ENCODE results near the gene RNF20. TPM values are rescaled to one million over a fixed set of nuclear protein-coding genes. Genes with fewer than 3 reads are reported as not detected.

RNF20 gene
- total and polyA plus RNA-seq, 2 donors (not counting 3 experiments of a cell fraction or from before 2014, with no cell fraction given) = 6.1 to 33.7 TPM

DNA sequence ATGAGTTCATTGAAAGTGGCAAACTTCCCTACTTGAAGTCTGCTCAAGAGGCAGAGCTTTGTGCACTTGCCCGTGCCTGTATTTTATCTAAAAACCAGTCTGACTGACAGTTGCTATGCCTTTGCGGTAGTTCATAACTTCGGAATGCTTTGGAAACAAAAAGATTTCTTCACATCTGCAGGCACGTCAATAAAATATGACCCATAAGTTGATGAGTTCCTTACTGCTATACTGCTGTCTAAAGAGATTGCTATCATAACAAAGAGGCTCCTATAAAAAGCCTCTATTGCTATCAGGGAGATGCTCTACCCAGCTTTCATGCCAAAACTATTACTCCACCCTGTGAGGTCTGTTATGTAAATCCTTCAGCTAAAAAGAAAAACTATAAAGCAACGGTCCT lies 25.4 kb upstream of the RNF20 start:
- CTCF ChIA-PET = interaction anchor here (1.2 to 1.9 kb wide), 2 partner anchors 21 to 59 kb away, joined by 3 to 4 read pairs; no protein-coding TSS in a partner anchor
- Histone ChIP-seq H3K27ac (ENCODE audit: insufficient read depth, low read depth, low read length) (no peak overlapping the region), H3K36me3 (ENCODE audit: control insufficient read depth in 2 of 2, extremely low read depth in 1 of 2, insufficient read depth in 2 of 2, low read length in 2 of 2) (no peaks in the 10 kb centered on the region), H2AFZ (ENCODE audit: low read depth, low read length) (no peak overlapping the region), H3K4me2 (ENCODE audit: insufficient read depth, low read length) (no peak overlapping the region), H4K20me1 (replicated peaks; ENCODE audit: control insufficient read depth, extremely low read depth, insufficient read depth, low read length) (no peaks in the 10 kb centered on the region), H3K79me2 (ENCODE audit: control insufficient read depth, insufficient read depth, low read length) (no peaks in the 10 kb centered on the region), H3K4me3 (replicated peaks in 1 of 3; ENCODE audit: insufficient read depth in 1 of 3, low read depth in 1 of 3, low read length in 3 of 3) (no peak overlapping the region), H3K9me3 (replicated peaks; ENCODE audit: control insufficient read depth, insufficient read depth, low read length) (no peaks in the 10 kb centered on the region), H3K9me1 (replicated peaks; ENCODE audit: control insufficient read depth, extremely low read depth, insufficient read depth, low read length) (no peaks in the 10 kb centered on the region), H3K27me3 (ENCODE audit: control insufficient read depth in 2 of 2, insufficient read depth in 2 of 2, low read length in 2 of 2) (no peaks in the 10 kb centered on the region), H3K9ac (replicated peaks; ENCODE audit: extremely low read depth, insufficient read depth, low read length) (no peak overlapping the region), H3K4me1 (ENCODE audit: control insufficient read depth, extremely low read depth, insufficient read depth, low read length) (no peaks in the 10 kb centered on the region)
- no peak for DNase-seq (ENCODE audit: low read depth, low spot score)
- no peak for TF ChIP-seq POLR2AphosphoS5 (IDR thresholded peaks at IDR 0.05; ENCODE audit: insufficient read depth, low read depth, low read length)
- TF ChIP-seq GATA2 (IDR thresholded peaks at IDR 0.05; ENCODE audit: insufficient read depth, insufficient read length, low read depth, low read length) = no peak
- no peak for TF ChIP-seq CTCF (IDR thresholded peaks at IDR 0.05; ENCODE audit: extremely low read depth in 1 of 2, insufficient read depth in 1 of 2, low read depth in 1 of 2, low read length in 2 of 2)
- TF ChIP-seq FOS (IDR thresholded peaks at IDR 0.05; ENCODE audit: borderline replicate concordance, insufficient read depth, low read length) = no peak
- TF ChIP-seq MYC (IDR thresholded peaks at IDR 0.05; ENCODE audit: low read depth, low read length) = no peak
- TF ChIP-seq JUN (IDR thresholded peaks at IDR 0.05; ENCODE audit: borderline replicate concordance, insufficient read depth, insufficient read length, low read depth) = no peak
- no peak for TF ChIP-seq EZH2 (IDR thresholded peaks at IDR 0.05; ENCODE audit: borderline replicate concordance, low read depth, low read length, severe bottlenecking)
- FAIRE-seq = no peak
- BruUV-seq (replicated peaks) = no TSS peak
- dilution Hi-C loops (cut with MboI; ENCODE audit: extremely low pct_ligation_motif_present, low sequenced_read_pairs) (no loop called here), intact Hi-C loops (cut with micrococcal nuclease) (no loop called here)
- POLR2A ChIA-PET = no interaction called here
